HepG2 (cell line): ENCODE measurements around the gene EIF4A3. TPM values are rescaled to one million over a fixed set of nuclear protein-coding genes. Genes with fewer than 3 reads are reported as not detected.

ENCODE experiments used
- ATAC-seq: fragments of 200-7000 bp; cut with Tn5 transposase; 3 replicates; pipeline ENCODE4 v1.9.1; 2020; ENCODE audit warnings: mild to moderate bottlenecking, moderate library complexity
- BruUV-seq: library from RNA; stranded (reverse); fragments of 400-500 nt; replicated peaks from 2 replicates; lab custom pipeline; 2021; lab: Mats Ljungman, UMichigan
- CTCF ChIA-PET: fragments of 300-600 bp; formaldehyde crosslinking; extraction: SDS; loops from one replicate; lab custom pipeline; 2021; ENCODE audit warnings: low total read pairs, inconsistent platforms, low intra/inter-chr PET ratio; lab: Yijun Ruan, JAX
- POLR2A ChIA-PET: fragments of 350-600 bp; sonication (Branson Sonifier 250); formaldehyde crosslinking; loops from one replicate; lab custom pipeline; 2020; ENCODE audit warnings: antibody characterized with exemption, inconsistent platforms; lab: Yijun Ruan, JAX
- DNase-seq: peaks from one replicate; pipeline ENCODE4 v3.0.0-alpha.2; 2015; ENCODE audit warnings: low spot score
- FAIRE-seq: peaks from 3 replicates; lab custom pipeline; 2011; peaks lifted over from hg19 to GRCh38; lab: Jason Lieb, UNC
- H2AFZ ChIP-seq: one replicate; pipeline ENCODE4 v1.6.1; 2011; ENCODE audit warnings: low read length, inconsistent platforms
- H3K27ac ChIP-seq: fragments of 300-600 bp; 3 replicates; pipeline ENCODE4 v1.8.0; 2011; ENCODE audit warnings: mixed run types, mild to moderate bottlenecking, mixed read lengths, low read length, inconsistent platforms; ENCODE audit not compliant: insufficient read depth; ENCODE audit errors: extremely low read length
- H3K27me3 ChIP-seq, 2 experiments: fragments of 200-600 bp in 1 of 2; 2 replicates in 1 of 2; 3 replicates in 1 of 2; pipeline versions ENCODE4 v1.6.0 to v1.8.0; 2011; ENCODE audit warnings: low read length in 2 of 2, mild to moderate bottlenecking in 2 of 2, moderate library complexity in 2 of 2, inconsistent platforms in 1 of 2; ENCODE audit not compliant: insufficient read depth in 2 of 2, control insufficient read depth in 1 of 2
- H3K36me3 ChIP-seq, 2 experiments: fragments of 200-600 bp in 1 of 2; replicated peaks in 1 of 2; 2 replicates in 1 of 2; 3 replicates in 1 of 2; pipeline versions ENCODE4 v1.5.1 to v1.8.0; 2011; ENCODE audit warnings: low read length in 2 of 2, inconsistent platforms in 1 of 2; ENCODE audit not compliant: insufficient read depth in 2 of 2, control insufficient read depth in 1 of 2
- H3K4me1 ChIP-seq: 2 replicates; pipeline ENCODE4 v1.5.1; 2012; ENCODE audit warnings: low read length, inconsistent platforms; ENCODE audit not compliant: insufficient read depth
- H3K4me2 ChIP-seq: 2 replicates; pipeline ENCODE4 v1.6.0; 2011; ENCODE audit warnings: low read depth, low read length, inconsistent platforms
- H3K4me3 ChIP-seq, 3 experiments: fragments of 200-600 bp in 1 of 3; sonication (generic), shearing (Covaris generic) in 1 of 3; replicated peaks in 1 of 3; 2 replicates each; pipeline ENCODE4 v1.5.1; 2011 to 2016; ENCODE audit warnings: low read length in 3 of 3, inconsistent platforms in 2 of 3, low read depth in 2 of 3, mild to moderate bottlenecking in 2 of 3, control low read depth in 1 of 3, mixed read lengths in 1 of 3; ENCODE audit not compliant: insufficient read depth in 1 of 3
- H3K79me2 ChIP-seq: one replicate; pipeline ENCODE4 v1.6.1; 2011; ENCODE audit warnings: low read length, inconsistent platforms; ENCODE audit not compliant: insufficient read depth
- H3K9ac ChIP-seq: 2 replicates; pipeline ENCODE4 v1.6.0; 2011; ENCODE audit warnings: mild to moderate bottlenecking, low read depth, low read length, inconsistent platforms; ENCODE audit not compliant: insufficient read depth
- H3K9me3 ChIP-seq: 2 replicates; pipeline ENCODE4 v1.5.1; 2012; ENCODE audit warnings: mild to moderate bottlenecking, low read length
- H4K20me1 ChIP-seq: 2 replicates; pipeline ENCODE4 v1.6.0; 2011; ENCODE audit warnings: inconsistent platforms, mild to moderate bottlenecking, low read length, moderate library complexity; ENCODE audit not compliant: insufficient read depth
- MAF1 ChIP-seq: sonication (generic); formaldehyde crosslinking; IDR thresholded peaks from 2 replicates; pipeline ENCODE4 v1.5.0; 2020; ENCODE audit warnings: missing genetic modification reagents, borderline replicate concordance
- MTA3 ChIP-seq: sonication (generic); formaldehyde crosslinking; IDR thresholded peaks from 2 replicates; pipeline ENCODE4 v1.4.0; 2020; ENCODE audit warnings: missing genetic modification reagents
- ZFP82 ChIP-seq: sonication (generic); formaldehyde crosslinking; IDR thresholded peaks from 2 replicates; pipeline ENCODE4 v1.5.1; 2020; ENCODE audit warnings: mild to moderate bottlenecking, missing genetic modification reagents, borderline replicate concordance
- ZNF282 ChIP-seq: fragments of 450-650 bp; IDR thresholded peaks from 2 replicates; pipeline ENCODE4 v1.6.1; 2018; ENCODE audit not compliant: partially characterized antibody
- ZNF550 ChIP-seq: sonication (generic); formaldehyde crosslinking; IDR thresholded peaks from 2 replicates; pipeline ENCODE4 v1.4.0; 2020; ENCODE audit warnings: mild to moderate bottlenecking, missing genetic modification reagents, borderline replicate concordance
- ZNF609 ChIP-seq: sonication (generic); formaldehyde crosslinking; IDR thresholded peaks from 2 replicates; pipeline ENCODE4 v1.4.0; 2020; ENCODE audit warnings: mild to moderate bottlenecking, missing genetic modification reagents, borderline replicate concordance
- ZNF619 ChIP-seq: sonication (generic); formaldehyde crosslinking; IDR thresholded peaks from 2 replicates; pipeline ENCODE4 v1.4.0; 2020; ENCODE audit warnings: mild to moderate bottlenecking, missing genetic modification reagents
- ZNF784 ChIP-seq: sonication (generic); formaldehyde crosslinking; IDR thresholded peaks from 2 replicates; pipeline ENCODE4 v1.5.1; 2020; ENCODE audit warnings: missing genetic modification reagents, mild to moderate bottlenecking, borderline replicate concordance
- WGBS: methylation state at CpG from one replicate; pipeline ENCODE4 v1.1.6; 2017; ENCODE audit warnings: low lambda C conversion rate; 5-methylcytosine and 5-hydroxymethylcytosine counted together
- in situ Hi-C: cut with HindIII; loops from 2 replicates; pipeline ENCODE4 v1.10.0; 2017; ENCODE audit warnings: low pct_unique_long_range_greater_than_20kb; ENCODE audit not compliant: extremely low pct_ligation_motif_present
- intact Hi-C: fragments of 100-400 bp; cut with micrococcal nuclease; formaldehyde crosslinking; loops from one replicate; pipeline ENCODE4 v1.10.0; 2022; ENCODE audit not compliant: unreplicated experiment
- polyA plus RNA-seq, 8 experiments: library from polyadenylated mRNA; depleted of rRNA in 3 of 8; stranded (reverse) in 7 of 8; unstranded in 1 of 8; fragments of >200 nt; fragmentation: Illumina TruSeq in 4 of 8; extraction: Trizol in 4 of 8; gene quantifications; 2 replicates each; pipeline versions ENCODE4 v1.2.1 to v1.2.3, GENCODE V29; 2011 to 2016; ENCODE audit warnings: low read depth in 4 of 8, missing spikeins in 1 of 8, mixed read lengths in 1 of 8; ENCODE audit not compliant: insufficient read depth in 1 of 8
- total RNA-seq, 5 experiments: library from RNA; depleted of rRNA; stranded (reverse); fragments of >200 nt; fragmentation: Illumina TruSeq; extraction: Trizol; gene quantifications; 2 replicates each; pipeline ENCODE4 v1.2.3, GENCODE V29; 2016; ENCODE audit warnings: low read depth in 1 of 5
- TF ChIP-seq, protein P1 (sequence below), 2 experiments: sonication (generic) in 1 of 2; formaldehyde crosslinking in 1 of 2; IDR thresholded peaks; 2 replicates each; pipeline versions ENCODE4 v1.4.0 to v1.6.1; 2018 to 2020; ENCODE audit warnings: missing genetic modification reagents in 2 of 2, borderline replicate concordance in 1 of 2, low read depth in 1 of 2, mild to moderate bottlenecking in 1 of 2, missing biosample characterization in 1 of 2

Gene EIF4A3
- total and polyA plus RNA-seq, 2 of the 13 experiments (the other 11 are each of a cell fraction or from before 2014, with no cell fraction given), result 145 to 187 TPM

DNA sequence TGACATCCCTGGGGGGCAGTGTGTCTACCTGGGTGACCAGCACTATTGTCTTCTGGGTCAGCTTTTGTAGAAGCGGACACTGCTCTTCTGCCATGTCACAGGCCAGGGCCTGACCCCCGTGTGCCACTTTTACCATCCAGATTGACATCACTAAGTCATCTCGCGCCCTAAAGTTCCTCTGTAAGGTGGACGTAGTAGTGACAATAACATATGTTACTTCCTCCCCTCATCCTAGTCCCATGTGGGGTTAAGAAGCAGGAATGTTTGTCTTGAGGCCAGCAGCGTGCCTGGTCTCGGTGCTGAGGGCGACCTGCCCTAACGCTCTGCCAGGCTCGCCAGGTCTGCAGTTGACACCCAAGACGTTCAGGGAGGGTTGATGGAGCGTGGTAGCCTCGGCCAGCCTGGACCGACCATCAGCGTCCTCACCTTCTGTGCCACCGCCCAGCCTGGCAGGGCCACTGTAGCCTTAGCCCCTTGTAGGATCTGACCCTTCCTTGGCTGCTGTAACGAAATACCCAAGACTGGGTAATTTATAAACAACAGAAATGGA lies 24.8 kb downstream of the EIF4A3 start:
- TF ChIP-seq, protein P1, sequence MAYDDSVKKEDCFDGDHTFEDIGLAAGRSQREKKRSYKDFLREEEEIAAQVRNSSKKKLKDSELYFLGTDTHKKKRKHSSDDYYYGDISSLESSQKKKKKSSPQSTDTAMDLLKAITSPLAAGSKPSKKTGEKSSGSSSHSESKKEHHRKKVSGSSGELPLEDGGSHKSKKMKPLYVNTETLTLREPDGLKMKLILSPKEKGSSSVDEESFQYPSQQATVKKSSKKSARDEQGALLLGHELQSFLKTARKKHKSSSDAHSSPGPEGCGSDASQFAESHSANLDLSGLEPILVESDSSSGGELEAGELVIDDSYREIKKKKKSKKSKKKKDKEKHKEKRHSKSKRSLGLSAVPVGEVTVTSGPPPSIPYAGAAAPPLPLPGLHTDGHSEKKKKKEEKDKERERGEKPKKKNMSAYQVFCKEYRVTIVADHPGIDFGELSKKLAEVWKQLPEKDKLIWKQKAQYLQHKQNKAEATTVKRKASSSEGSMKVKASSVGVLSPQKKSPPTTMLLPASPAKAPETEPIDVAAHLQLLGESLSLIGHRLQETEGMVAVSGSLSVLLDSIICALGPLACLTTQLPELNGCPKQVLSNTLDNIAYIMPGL (CRISPR knock-in tag; IDR thresholded peaks at IDR 0.05; ENCODE audit: borderline replicate concordance in 1 of 2, low read depth in 1 of 2), result no peak
- no peak for TF ChIP-seq ZNF609
- no peak for TF ChIP-seq ZNF282
- TF ChIP-seq ZNF784, result no peak
- no peak for TF ChIP-seq ZNF550 (CRISPR knock-in tag)
- no peak for TF ChIP-seq MTA3 (CRISPR knock-in tag)
- TF ChIP-seq MAF1 (CRISPR knock-in tag), result no peak
- no peak for TF ChIP-seq ZFP82 (CRISPR knock-in tag)
- no peak for TF ChIP-seq ZNF619 (CRISPR knock-in tag)
- no TSS peak for BruUV-seq
- Histone ChIP-seq H3K9me3 (no peaks in the 10 kb centered on the region), H3K36me3 (no peaks in the 10 kb centered on the region), H2AFZ (no peak overlapping the region), H3K4me2 (no peak overlapping the region), H3K27ac (no peak overlapping the region), H3K4me3 (no peak overlapping the region), H3K27me3 (no peaks in the 10 kb centered on the region; a peak in 2 of 5 replicates), H4K20me1 (no peaks in the 10 kb centered on the region), H3K79me2 (no peaks in the 10 kb centered on the region), H3K4me1 (peaks cover 20% of the 10 kb centered on the region), H3K9ac (no peak overlapping the region)
- FAIRE-seq (no peak), DNase-seq (no peak), ATAC-seq (no peak)
- intact Hi-C loops (no loop called here), in situ Hi-C loops (loop anchor here (5.0 kb wide), 1 partner anchor 115 kb away; no protein-coding TSS in a partner anchor)
- ChIA-PET CTCF (no interaction called here), POLR2A (no interaction called here)
- 73% methylated on average over 12 of the region's 17 CpGs for WGBS
